ENCODE results near the gene SAP25. TPM values are rescaled to one million over a fixed set of nuclear protein-coding genes. Genes with fewer than 3 reads are reported as not detected.

The SAP25 gene
- total and polyA plus RNA-seq, 4 donors: 0.33 to 0.84 (median 0.56) TPM; not detected in 1

DNA sequence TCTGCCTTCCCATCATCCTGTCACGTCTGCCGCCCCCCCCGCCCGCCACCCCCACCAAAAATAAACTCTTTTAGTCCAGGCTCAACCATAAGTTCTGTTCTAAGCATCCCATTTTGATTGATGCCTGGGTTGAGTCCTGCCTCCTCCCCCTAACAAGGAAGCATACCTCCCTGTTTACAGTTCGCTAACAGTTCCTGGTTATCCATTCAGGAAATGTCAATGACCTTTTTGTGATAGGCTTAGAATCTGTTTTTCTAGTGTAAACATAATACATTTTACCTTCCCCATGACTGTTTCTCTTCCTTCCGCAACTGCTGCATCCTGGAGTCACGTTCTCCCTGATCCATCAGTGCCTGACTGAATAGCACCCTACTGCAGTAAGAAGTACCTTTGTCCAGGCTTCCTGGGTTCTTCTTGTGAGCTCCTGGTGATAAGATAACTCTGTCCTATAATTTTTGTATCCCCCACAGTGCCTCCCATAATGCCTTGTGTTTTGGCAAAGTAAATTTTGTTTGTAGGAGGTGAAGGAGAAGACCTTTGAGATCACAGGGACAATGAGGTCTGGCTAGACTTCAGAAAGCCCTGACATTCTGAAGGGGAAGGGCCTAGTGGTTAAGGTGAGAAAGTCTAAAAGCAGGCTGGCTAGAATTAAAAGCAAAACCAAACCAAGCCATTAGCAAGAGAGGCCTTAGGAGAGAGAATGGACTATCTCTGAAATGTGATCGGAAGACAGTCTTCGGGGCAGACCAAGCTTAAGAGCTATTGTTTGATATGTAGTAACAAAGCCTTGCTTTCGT is 27.4 kb downstream of the SAP25 start:
- TF ChIP-seq YY1 (IDR thresholded peaks at IDR 0.05) (peak; percentile 53), RXRA (IDR thresholded peaks at IDR 0.05) (peak; percentile 89 to 92), FOXA2 (IDR thresholded peaks at IDR 0.05) (peak; percentile 91), GABPA (IDR thresholded peaks at IDR 0.05 in 1 of 2, conservative IDR thresholded peaks at IDR 0.05 in 1 of 2) (peak in 1 of 2 donors; percentile 48), RAD21 (IDR thresholded peaks at IDR 0.05) (no peak), SP1 (IDR thresholded peaks at IDR 0.05) (peak; percentile 84), NR2F2 (IDR thresholded peaks at IDR 0.05) (peak; percentile 80), HNF4A (conservative IDR thresholded peaks at IDR 0.05) (peak; percentile 55 to 61), TAF1 (conservative IDR thresholded peaks at IDR 0.05) (no peak), JUND (IDR thresholded peaks at IDR 0.05) (no peak), EGR1 (IDR thresholded peaks at IDR 0.05; ENCODE audit: low read depth in 2 of 2) (peak; percentile 60 to 87), FOXA1 (IDR thresholded peaks at IDR 0.05) (peak; percentile 86), HNF4G (IDR thresholded peaks at IDR 0.05) (no peak)
- TF ChIP-seq, protein P1, sequence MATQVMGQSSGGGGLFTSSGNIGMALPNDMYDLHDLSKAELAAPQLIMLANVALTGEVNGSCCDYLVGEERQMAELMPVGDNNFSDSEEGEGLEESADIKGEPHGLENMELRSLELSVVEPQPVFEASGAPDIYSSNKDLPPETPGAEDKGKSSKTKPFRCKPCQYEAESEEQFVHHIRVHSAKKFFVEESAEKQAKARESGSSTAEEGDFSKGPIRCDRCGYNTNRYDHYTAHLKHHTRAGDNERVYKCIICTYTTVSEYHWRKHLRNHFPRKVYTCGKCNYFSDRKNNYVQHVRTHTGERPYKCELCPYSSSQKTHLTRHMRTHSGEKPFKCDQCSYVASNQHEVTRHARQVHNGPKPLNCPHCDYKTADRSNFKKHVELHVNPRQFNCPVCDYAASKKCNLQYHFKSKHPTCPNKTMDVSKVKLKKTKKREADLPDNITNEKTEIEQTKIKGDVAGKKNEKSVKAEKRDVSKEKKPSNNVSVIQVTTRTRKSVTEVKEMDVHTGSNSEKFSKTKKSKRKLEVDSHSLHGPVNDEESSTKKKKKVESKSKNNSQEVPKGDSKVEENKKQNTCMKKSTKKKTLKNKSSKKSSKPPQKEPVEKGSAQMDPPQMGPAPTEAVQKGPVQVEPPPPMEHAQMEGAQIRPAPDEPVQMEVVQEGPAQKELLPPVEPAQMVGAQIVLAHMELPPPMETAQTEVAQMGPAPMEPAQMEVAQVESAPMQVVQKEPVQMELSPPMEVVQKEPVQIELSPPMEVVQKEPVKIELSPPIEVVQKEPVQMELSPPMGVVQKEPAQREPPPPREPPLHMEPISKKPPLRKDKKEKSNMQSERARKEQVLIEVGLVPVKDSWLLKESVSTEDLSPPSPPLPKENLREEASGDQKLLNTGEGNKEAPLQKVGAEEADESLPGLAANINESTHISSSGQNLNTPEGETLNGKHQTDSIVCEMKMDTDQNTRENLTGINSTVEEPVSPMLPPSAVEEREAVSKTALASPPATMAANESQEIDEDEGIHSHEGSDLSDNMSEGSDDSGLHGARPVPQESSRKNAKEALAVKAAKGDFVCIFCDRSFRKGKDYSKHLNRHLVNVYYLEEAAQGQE (IDR thresholded peaks at IDR 0.05): peak; percentile 35
- TF ChIP-seq, protein P2, sequence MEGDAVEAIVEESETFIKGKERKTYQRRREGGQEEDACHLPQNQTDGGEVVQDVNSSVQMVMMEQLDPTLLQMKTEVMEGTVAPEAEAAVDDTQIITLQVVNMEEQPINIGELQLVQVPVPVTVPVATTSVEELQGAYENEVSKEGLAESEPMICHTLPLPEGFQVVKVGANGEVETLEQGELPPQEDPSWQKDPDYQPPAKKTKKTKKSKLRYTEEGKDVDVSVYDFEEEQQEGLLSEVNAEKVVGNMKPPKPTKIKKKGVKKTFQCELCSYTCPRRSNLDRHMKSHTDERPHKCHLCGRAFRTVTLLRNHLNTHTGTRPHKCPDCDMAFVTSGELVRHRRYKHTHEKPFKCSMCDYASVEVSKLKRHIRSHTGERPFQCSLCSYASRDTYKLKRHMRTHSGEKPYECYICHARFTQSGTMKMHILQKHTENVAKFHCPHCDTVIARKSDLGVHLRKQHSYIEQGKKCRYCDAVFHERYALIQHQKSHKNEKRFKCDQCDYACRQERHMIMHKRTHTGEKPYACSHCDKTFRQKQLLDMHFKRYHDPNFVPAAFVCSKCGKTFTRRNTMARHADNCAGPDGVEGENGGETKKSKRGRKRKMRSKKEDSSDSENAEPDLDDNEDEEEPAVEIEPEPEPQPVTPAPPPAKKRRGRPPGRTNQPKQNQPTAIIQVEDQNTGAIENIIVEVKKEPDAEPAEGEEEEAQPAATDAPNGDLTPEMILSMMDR (IDR thresholded peaks at IDR 0.05; ENCODE audit: low read depth, low read length, missing input control): no peak
- TF ChIP-seq, protein P3, sequence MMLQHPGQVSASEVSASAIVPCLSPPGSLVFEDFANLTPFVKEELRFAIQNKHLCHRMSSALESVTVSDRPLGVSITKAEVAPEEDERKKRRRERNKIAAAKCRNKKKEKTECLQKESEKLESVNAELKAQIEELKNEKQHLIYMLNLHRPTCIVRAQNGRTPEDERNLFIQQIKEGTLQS (IDR thresholded peaks at IDR 0.05): no peak
- TF ChIP-seq, protein P4, sequence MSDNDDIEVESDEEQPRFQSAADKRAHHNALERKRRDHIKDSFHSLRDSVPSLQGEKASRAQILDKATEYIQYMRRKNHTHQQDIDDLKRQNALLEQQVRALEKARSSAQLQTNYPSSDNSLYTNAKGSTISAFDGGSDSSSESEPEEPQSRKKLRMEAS (IDR thresholded peaks at IDR 0.05): peak; percentile 91
- TF ChIP-seq, protein P5, sequence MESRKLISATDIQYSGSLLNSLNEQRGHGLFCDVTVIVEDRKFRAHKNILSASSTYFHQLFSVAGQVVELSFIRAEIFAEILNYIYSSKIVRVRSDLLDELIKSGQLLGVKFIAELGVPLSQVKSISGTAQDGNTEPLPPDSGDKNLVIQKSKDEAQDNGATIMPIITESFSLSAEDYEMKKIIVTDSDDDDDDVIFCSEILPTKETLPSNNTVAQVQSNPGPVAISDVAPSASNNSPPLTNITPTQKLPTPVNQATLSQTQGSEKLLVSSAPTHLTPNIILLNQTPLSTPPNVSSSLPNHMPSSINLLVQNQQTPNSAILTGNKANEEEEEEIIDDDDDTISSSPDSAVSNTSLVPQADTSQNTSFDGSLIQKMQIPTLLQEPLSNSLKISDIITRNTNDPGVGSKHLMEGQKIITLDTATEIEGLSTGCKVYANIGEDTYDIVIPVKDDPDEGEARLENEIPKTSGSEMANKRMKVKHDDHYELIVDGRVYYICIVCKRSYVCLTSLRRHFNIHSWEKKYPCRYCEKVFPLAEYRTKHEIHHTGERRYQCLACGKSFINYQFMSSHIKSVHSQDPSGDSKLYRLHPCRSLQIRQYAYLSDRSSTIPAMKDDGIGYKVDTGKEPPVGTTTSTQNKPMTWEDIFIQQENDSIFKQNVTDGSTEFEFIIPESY (IDR thresholded peaks at IDR 0.05): peak; percentile 54
- DNase-seq (ENCODE audit: low spot score): no peak
- 16% methylated on average over 10 of the region's 10 CpGs for WGBS
- Histone ChIP-seq H3K27me3 (ENCODE audit: control insufficient read depth in 4 of 4, insufficient read depth in 4 of 4, low read length in 3 of 4) (no peaks in the 10 kb centered on the region), H3K27ac (ENCODE audit: low read depth in 1 of 2, low read length in 2 of 2) (peak overlapping the region; percentile 89 to 92), H3K36me3 (ENCODE audit: control insufficient read depth in 4 of 4, insufficient read depth in 3 of 4, low read depth in 1 of 4, low read length in 3 of 4) (peaks cover 0 to 15% (median 5%) of the 10 kb centered on the region in 4 donors), H3K4me1 (ENCODE audit: control insufficient read depth in 4 of 4, insufficient read depth in 4 of 4, low read length in 3 of 4) (peaks cover 18 to 74% (median 63%) of the 10 kb centered on the region in 4 donors), H3K4me3 (ENCODE audit: low read depth in 1 of 3, low read length in 3 of 3) (peak overlapping the region in 2 of 3 donors; percentile 9 to 10), H3K9ac (ENCODE audit: low read depth in 1 of 2, low read length in 2 of 2) (peak overlapping the region; percentile 49 to 95), H3K9me3 (ENCODE audit: control insufficient read depth in 4 of 4, low read length in 3 of 4) (no peaks in the 10 kb centered on the region)
